CD4-positive, alpha-beta T cell treated with Interleukin-6 at 100 ng/mL for 8 hours (primary cell): ENCODE measurements around the gene ZSCAN26.

Source experiments
- DNase-seq: peaks from one replicate; pipeline ENCODE4 v3.0.0-alpha.2; 2020; ENCODE audit warnings: mixed read lengths, low spot score

ZSCAN26 gene

DNA sequence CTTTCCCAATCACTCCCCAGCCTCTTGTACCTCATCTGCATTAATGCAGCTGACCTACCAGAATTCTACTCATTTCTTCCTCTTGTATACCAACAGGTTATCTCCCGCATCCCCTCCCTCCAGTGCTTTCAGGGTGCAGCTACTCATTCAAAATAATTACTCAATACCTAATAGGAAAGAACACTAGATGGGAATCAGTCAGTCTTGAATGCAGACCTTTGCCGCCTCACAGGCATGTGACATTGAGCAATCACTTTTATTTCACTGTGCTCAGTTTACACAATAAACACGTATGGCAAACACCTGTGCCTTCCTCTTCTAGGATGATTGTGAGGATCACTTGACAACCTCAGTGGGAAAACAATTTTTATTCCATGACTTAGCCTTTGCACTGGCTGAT is 55.7 kb downstream of the ZSCAN26 start:
- DNase-seq: no peak

- DNase-seq: no peak
Measured at GRCh38 chr6:28323813-28324424, 57.0 kb downstream of the ZSCAN26 start.

GRCh38 chr6:28326371-28326948 is 59.5 kb downstream of the ZSCAN26 start:
- no peak for DNase-seq
